ENCODE measurements around the gene ZNF562.

GRCh38 chr19:9672893-9673292 is 2.0 kb downstream of the ZNF562 start:
- TF ChIP-seq CTCF (conservative IDR thresholded peaks at IDR 0.05 in 1 of 2, IDR thresholded peaks at IDR 0.05 in 1 of 2; ENCODE audit: extremely low read depth in 1 of 2, insufficient read depth in 1 of 2, low read depth in 1 of 2, low read length in 2 of 2) (no peak), EZH2 (IDR thresholded peaks at IDR 0.05; ENCODE audit: borderline replicate concordance, low read length) (no peak)
